Smooth muscle cell (in vitro differentiated cells): ENCODE data around the gene ZFP91. TPM values are rescaled to one million over a fixed set of nuclear protein-coding genes. Genes with fewer than 3 reads are reported as not detected.

Experiments
- DNase-seq: peaks from one replicate; lab custom pipeline; 2025; ENCODE audit not compliant: unreplicated experiment; lab: John Stamatoyannopoulos, UW
- H2AFZ ChIP-seq: fragments of 200-600 bp; sonication (generic); 2 replicates; pipeline ENCODE4 v1.6.0; 2016; ENCODE audit warnings: antibody characterized with exemption, low read depth, mild to moderate bottlenecking
- H3F3A ChIP-seq: fragments of 200-600 bp; sonication (generic); 2 replicates; pipeline ENCODE4 v1.6.0; 2017; ENCODE audit warnings: antibody characterized with exemption, low read depth
- H3K27ac ChIP-seq: fragments of 200-600 bp; sonication (generic); 2 replicates; pipeline ENCODE4 v1.5.1; 2016; ENCODE audit warnings: low read depth, mild to moderate bottlenecking
- H3K27me3 ChIP-seq: fragments of 200-600 bp; sonication (generic); 2 replicates; pipeline ENCODE4 v1.6.1; 2016; ENCODE audit warnings: low read depth, mild to moderate bottlenecking
- H3K36me3 ChIP-seq: fragments of 200-600 bp; sonication (generic); 2 replicates; pipeline ENCODE4 v1.5.1; 2016; ENCODE audit warnings: low read depth
- H3K4me1 ChIP-seq: fragments of 200-600 bp; sonication (generic); 2 replicates; pipeline ENCODE4 v1.5.1; 2016; ENCODE audit warnings: low read depth
- H3K4me2 ChIP-seq: fragments of 200-600 bp; sonication (generic); 2 replicates; pipeline ENCODE4 v1.6.0; 2016; ENCODE audit warnings: mild to moderate bottlenecking
- H3K4me3 ChIP-seq: fragments of 200-600 bp; sonication (generic); 2 replicates; pipeline ENCODE4 v1.5.1; 2016; ENCODE audit warnings: mild to moderate bottlenecking
- H3K79me2 ChIP-seq: fragments of 200-600 bp; sonication (generic); 2 replicates; pipeline ENCODE4 v1.6.0; 2016; ENCODE audit warnings: low read depth, mild to moderate bottlenecking
- H3K9ac ChIP-seq: fragments of 200-600 bp; sonication (generic); 2 replicates; pipeline ENCODE4 v1.6.0; 2016; ENCODE audit warnings: low read depth
- H3K9me3 ChIP-seq: fragments of 200-600 bp; sonication (generic); replicated peaks from 2 replicates; pipeline ENCODE4 v1.5.1; 2016; ENCODE audit warnings: low read depth
- H4K20me1 ChIP-seq: fragments of 200-600 bp; sonication (generic); 2 replicates; pipeline ENCODE4 v1.6.0; 2016; ENCODE audit warnings: low read depth
- CTCF ChIP-seq: fragments of 200-600 bp; sonication (generic); IDR thresholded peaks from 2 replicates; pipeline ENCODE4 v1.5.1; 2017; ENCODE audit warnings: borderline replicate concordance, mild to moderate bottlenecking, antibody characterized with exemption; ENCODE audit not compliant: insufficient read depth, poor library complexity, severe bottlenecking
- WGBS: methylation state at CpG from one replicate; pipeline ENCODE4 v1.1.7; 2016; ENCODE audit warnings: low lambda C conversion rate; 5-methylcytosine and 5-hydroxymethylcytosine counted together
- polyA plus RNA-seq: library from polyadenylated mRNA; unstranded; fragments of >200 nt; fragmentation: Nextera tagmentation; extraction: Ambion mirVana; gene quantifications from 2 replicates; pipeline ENCODE4 v1.2.1, GENCODE V29; 2016
- total RNA-seq: library from RNA; depleted of rRNA; stranded (reverse); fragments of >200 nt; gene quantifications from 2 replicates; pipeline ENCODE4 v1.2.3, GENCODE V29; 2014

ZFP91 gene
- total and polyA plus RNA-seq, 2 experiments from 2014 or later, result 14.5 to 47.4 TPM

- Histone ChIP-seq H3K27me3 (no peaks in the 10 kb centered on the region), H3K4me2 (no peak overlapping the region), H3K9ac (no peak overlapping the region), H3K4me1 (no peaks in the 10 kb centered on the region), H2AFZ (no peak overlapping the region), H3K4me3 (no peak overlapping the region), H3K27ac (no peak overlapping the region), H3K36me3 (peaks cover 18% of the 10 kb centered on the region), H3F3A (no peaks in the 10 kb centered on the region), H3K9me3 (no peaks in the 10 kb centered on the region), H3K79me2 (peaks cover 63% of the 10 kb centered on the region), H4K20me1 (peaks cover 75% of the 10 kb centered on the region)
- WGBS, result 100% methylated on average over 4 of the region's 4 CpGs
- no peak for DNase-seq
- TF ChIP-seq CTCF, result no peak
Observed at GRCh38 chr11:58606930-58607714, 28.3 kb downstream of the ZFP91 start.

- peaks cover 63% of the 10 kb centered on the region for H4K20me1 ChIP-seq
- H2AFZ ChIP-seq, result no peak overlapping the region
- 91% methylated on average over 5 of the region's 5 CpGs for WGBS
- H3K27me3 ChIP-seq, result no peaks in the 10 kb centered on the region
- peaks cover 51% of the 10 kb centered on the region for H3K79me2 ChIP-seq
- no peak overlapping the region for H3K4me2 ChIP-seq
- H3K36me3 ChIP-seq, result peaks cover 23% of the 10 kb centered on the region
- H3K9ac ChIP-seq, result no peak overlapping the region
- H3K4me3 ChIP-seq, result no peak overlapping the region
- no peaks in the 10 kb centered on the region for H3K4me1 ChIP-seq
- no peaks in the 10 kb centered on the region for H3F3A ChIP-seq
- no peak for DNase-seq
- H3K9me3 ChIP-seq, result no peaks in the 10 kb centered on the region
- TF ChIP-seq CTCF, result no peak
- H3K27ac ChIP-seq, result no peak overlapping the region
Observed at GRCh38 chr11:58608331-58608730, 29.5 kb downstream of the ZFP91 start.

- H3K27ac ChIP-seq, result no peak overlapping the region
- peaks cover 49% of the 10 kb centered on the region for H4K20me1 ChIP-seq
- no peak overlapping the region for H3K4me2 ChIP-seq
- DNase-seq, result no peak
- WGBS, result 97% methylated on average over 8 of the region's 8 CpGs
- H3K27me3 ChIP-seq, result no peaks in the 10 kb centered on the region
- H3K9me3 ChIP-seq, result no peaks in the 10 kb centered on the region
- no peaks in the 10 kb centered on the region for H3K4me1 ChIP-seq
- H2AFZ ChIP-seq, result no peak overlapping the region
- no peaks in the 10 kb centered on the region for H3F3A ChIP-seq
- H3K79me2 ChIP-seq, result peaks cover 37% of the 10 kb centered on the region
- H3K36me3 ChIP-seq, result peaks cover 32% of the 10 kb centered on the region
- TF ChIP-seq CTCF, result no peak
- H3K4me3 ChIP-seq, result no peak overlapping the region
- no peak overlapping the region for H3K9ac ChIP-seq
Observed at GRCh38 chr11:58609723-58610122, 30.9 kb downstream of the ZFP91 start.

GRCh38 chr11:58613228-58613627, 34.4 kb downstream of the ZFP91 start:
- Histone ChIP-seq H3K36me3 (peaks cover 32% of the 10 kb centered on the region), H3F3A (no peaks in the 10 kb centered on the region), H3K27ac (no peak overlapping the region), H3K27me3 (no peaks in the 10 kb centered on the region), H3K9me3 (no peaks in the 10 kb centered on the region), H3K4me2 (no peak overlapping the region), H3K4me3 (no peak overlapping the region), H3K79me2 (peaks cover 2% of the 10 kb centered on the region), H4K20me1 (peaks cover 15% of the 10 kb centered on the region), H2AFZ (no peak overlapping the region), H3K4me1 (peaks cover 3% of the 10 kb centered on the region), H3K9ac (no peak overlapping the region)
- no peak for TF ChIP-seq CTCF
- WGBS, result 98% methylated on average over 2 of the region's 2 CpGs
- no peak for DNase-seq
